Mesendoderm (in vitro differentiated cells): Measurements from ENCODE around the gene ADI1.

ENCODE experiments used
- DNase-seq: peaks from one replicate; pipeline ENCODE4 v3.0.0; 2013
- H2AK5ac ChIP-seq: 2 replicates; pipeline ENCODE4 v1.6.1; 2013; ENCODE audit warnings: low read length, inconsistent platforms
- H2BK120ac ChIP-seq: 2 replicates; pipeline ENCODE4 v1.6.1; 2013; ENCODE audit warnings: low read depth, mild to moderate bottlenecking, low read length, moderate library complexity, mixed read lengths
- H2BK15ac ChIP-seq: replicated peaks from 2 replicates; pipeline ENCODE4 v1.6.1; 2013; ENCODE audit warnings: low read depth, mild to moderate bottlenecking, moderate library complexity
- H2BK5ac ChIP-seq: 2 replicates; pipeline ENCODE4 v1.6.1; 2013; ENCODE audit warnings: low read length, inconsistent platforms
- H3K18ac ChIP-seq: 2 replicates; pipeline ENCODE4 v1.6.1; 2013; ENCODE audit warnings: mild to moderate bottlenecking, low read length, mixed read lengths
- H3K23ac ChIP-seq: one replicate; pipeline ENCODE4 v1.6.1; 2013; ENCODE audit warnings: low read length
- H3K27ac ChIP-seq: 2 replicates; pipeline ENCODE4 v1.5.1; 2013; ENCODE audit warnings: low read depth, mild to moderate bottlenecking, inconsistent platforms, low read length, moderate library complexity
- H3K27me3 ChIP-seq: 2 replicates; pipeline ENCODE4 v1.6.1; 2013; ENCODE audit warnings: low read length, control low read depth, mild to moderate bottlenecking, inconsistent platforms; ENCODE audit not compliant: insufficient read depth, poor library complexity
- H3K36me3 ChIP-seq: 2 replicates; pipeline ENCODE4 v1.6.1; 2013; ENCODE audit warnings: low read length, inconsistent platforms; ENCODE audit not compliant: control insufficient read depth, insufficient read depth
- H3K4ac ChIP-seq: one replicate; pipeline ENCODE4 v1.6.1; 2013; ENCODE audit warnings: low read depth, mild to moderate bottlenecking, low read length, moderate library complexity
- H3K4me1 ChIP-seq: 2 replicates; pipeline ENCODE4 v1.6.1; 2013; ENCODE audit warnings: low read depth, low read length, inconsistent platforms; ENCODE audit not compliant: control insufficient read depth
- H3K4me2 ChIP-seq: 2 replicates; pipeline ENCODE4 v1.6.1; 2013; ENCODE audit warnings: low read length
- H3K4me3 ChIP-seq: 2 replicates; pipeline ENCODE4 v1.5.1; 2013; ENCODE audit warnings: mild to moderate bottlenecking, low read length
- H3K56ac ChIP-seq: one replicate; pipeline ENCODE4 v1.6.1; 2013; ENCODE audit warnings: low read length
- H3K79me1 ChIP-seq: 2 replicates; pipeline ENCODE4 v1.6.1; 2013; ENCODE audit warnings: low read length, inconsistent platforms
- H3K79me2 ChIP-seq: 2 replicates; pipeline ENCODE4 v1.6.1; 2013; ENCODE audit warnings: mild to moderate bottlenecking, low read length; ENCODE audit not compliant: control insufficient read depth, insufficient read depth
- H3K9ac ChIP-seq: 2 replicates; pipeline ENCODE4 v1.6.1; 2013; ENCODE audit warnings: low read length, inconsistent platforms
- H4K5ac ChIP-seq: one replicate; pipeline ENCODE4 v1.6.1; 2013; ENCODE audit warnings: low read length
- H4K8ac ChIP-seq: one replicate; pipeline ENCODE4 v1.6.1; 2013; ENCODE audit warnings: low read depth, mild to moderate bottlenecking, control low read depth, low read length, moderate library complexity
- WGBS: extraction: QIAGEN DNeasy Blood & Tissue Kit; methylation state at CpG from one replicate; pipeline ENCODE4 v1.1.7; 2013; ENCODE audit warnings: low lambda C conversion rate, missing lambda C conversion rate; ENCODE audit not compliant: insufficient coverage; ENCODE audit errors: extremely low coverage; 5-methylcytosine and 5-hydroxymethylcytosine counted together

ADI1 gene

DNA sequence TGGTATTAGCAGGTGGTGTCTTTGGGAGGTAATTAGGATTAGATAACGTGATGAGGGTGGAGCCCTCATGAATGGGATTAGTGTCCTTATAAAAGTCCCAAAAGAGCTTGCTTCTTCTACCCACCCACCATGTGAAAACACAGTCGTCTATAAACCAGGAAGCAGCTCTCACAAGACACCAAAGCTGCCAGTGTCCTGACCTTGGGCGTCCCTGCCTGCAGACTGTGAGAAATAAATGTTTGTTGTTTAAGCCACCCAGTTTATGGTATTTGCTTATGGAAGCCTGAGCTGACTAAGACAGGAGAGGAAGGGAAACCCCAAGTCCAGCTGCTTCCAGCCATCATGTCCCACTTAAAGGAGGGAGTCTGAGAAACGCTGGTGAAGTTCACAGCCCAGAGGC, 13.6 kb downstream of the ADI1 start:
- Histone ChIP-seq H3K9ac (no peak overlapping the region), H3K4me3 (no peak overlapping the region), H3K27me3 (no peaks in the 10 kb centered on the region), H3K79me2 (no peaks in the 10 kb centered on the region), H2BK5ac (no peak overlapping the region), H3K23ac (no peak overlapping the region), H3K27ac (no peak overlapping the region), H4K8ac (no peak overlapping the region), H3K18ac (no peak overlapping the region), H2BK120ac (no peak overlapping the region), H3K36me3 (no peaks in the 10 kb centered on the region), H4K5ac (no peak overlapping the region), H3K4me1 (no peaks in the 10 kb centered on the region), H2AK5ac (no peak overlapping the region), H3K79me1 (no peaks in the 10 kb centered on the region), H3K4me2 (no peak overlapping the region), H3K56ac (no peak overlapping the region), H3K4ac (no peak overlapping the region), H2BK15ac (no peak overlapping the region)
- no CpG with 5 or more reads among the region's 4 CpGs for WGBS
- no peak for DNase-seq

DNA sequence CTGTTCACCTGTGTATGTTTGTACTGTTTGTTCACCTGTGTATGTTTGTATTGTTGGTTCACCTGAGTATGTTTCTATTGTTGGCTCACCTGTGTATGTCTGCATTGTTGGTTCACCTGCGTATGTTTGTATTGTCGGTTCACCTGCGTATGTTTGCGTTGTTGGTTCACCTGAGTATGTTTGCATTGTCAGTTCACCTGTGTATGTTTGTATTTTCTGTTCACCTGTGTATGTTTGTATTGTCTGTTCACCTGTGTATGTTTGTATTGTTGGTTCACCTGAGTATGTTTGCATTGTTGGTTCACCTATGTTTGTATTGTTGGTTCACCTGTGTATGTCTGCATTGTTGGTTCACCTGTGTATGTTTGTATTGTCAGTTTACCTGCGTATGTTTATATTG, 14.6 kb downstream of the ADI1 start:
- Histone ChIP-seq H2BK120ac (no peak overlapping the region), H3K36me3 (no peaks in the 10 kb centered on the region), H3K27ac (no peak overlapping the region), H3K79me1 (no peaks in the 10 kb centered on the region), H3K56ac (no peak overlapping the region), H2BK5ac (no peak overlapping the region), H3K4me3 (no peak overlapping the region), H3K23ac (no peak overlapping the region), H3K27me3 (no peaks in the 10 kb centered on the region), H3K79me2 (no peaks in the 10 kb centered on the region), H4K5ac (no peak overlapping the region), H2AK5ac (no peak overlapping the region), H3K4ac (no peak overlapping the region), H2BK15ac (no peak overlapping the region), H3K18ac (no peak overlapping the region), H4K8ac (no peak overlapping the region), H3K9ac (no peak overlapping the region), H3K4me1 (no peaks in the 10 kb centered on the region), H3K4me2 (no peak overlapping the region)
- no peak for DNase-seq
- no CpG with 5 or more reads among the region's 5 CpGs for WGBS

DNA sequence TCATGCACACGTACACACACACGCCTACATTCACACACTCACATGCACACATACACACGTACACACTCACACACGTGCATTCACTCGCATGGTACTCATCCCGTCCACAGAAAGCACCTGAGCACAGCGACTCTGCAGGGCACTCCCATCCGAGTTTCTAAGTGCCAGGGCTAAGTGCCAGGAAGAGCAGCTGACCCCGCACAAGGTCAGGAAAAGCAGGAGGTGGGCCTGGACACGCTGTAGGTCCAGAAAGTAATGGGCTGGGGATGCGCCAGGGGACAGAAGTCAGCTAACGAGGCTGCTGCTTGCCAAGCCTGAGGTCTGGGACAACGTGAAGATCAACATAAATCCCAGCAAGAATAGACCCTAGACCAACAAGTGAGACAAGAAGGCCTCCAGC, 15.8 kb downstream of the ADI1 start:
- no peak overlapping the region for H3K27ac ChIP-seq
- H2BK15ac ChIP-seq = no peak overlapping the region
- H2BK5ac ChIP-seq = no peak overlapping the region
- no peak overlapping the region for H3K9ac ChIP-seq
- no CpG with 5 or more reads among the region's 13 CpGs for WGBS
- no peaks in the 10 kb centered on the region for H3K27me3 ChIP-seq
- H3K18ac ChIP-seq = no peak overlapping the region
- H2BK120ac ChIP-seq = no peak overlapping the region
- no peaks in the 10 kb centered on the region for H3K36me3 ChIP-seq
- H3K4me2 ChIP-seq = no peak overlapping the region
- no peak overlapping the region for H4K5ac ChIP-seq
- no peak overlapping the region for H3K56ac ChIP-seq
- DNase-seq = no peak
- no peaks in the 10 kb centered on the region for H3K79me1 ChIP-seq
- H3K79me2 ChIP-seq = no peaks in the 10 kb centered on the region
- no peak overlapping the region for H3K4me3 ChIP-seq
- no peak overlapping the region for H3K4ac ChIP-seq
- H2AK5ac ChIP-seq = no peak overlapping the region
- no peaks in the 10 kb centered on the region for H3K4me1 ChIP-seq
- H3K23ac ChIP-seq = no peak overlapping the region
- no peak overlapping the region for H4K8ac ChIP-seq

DNA sequence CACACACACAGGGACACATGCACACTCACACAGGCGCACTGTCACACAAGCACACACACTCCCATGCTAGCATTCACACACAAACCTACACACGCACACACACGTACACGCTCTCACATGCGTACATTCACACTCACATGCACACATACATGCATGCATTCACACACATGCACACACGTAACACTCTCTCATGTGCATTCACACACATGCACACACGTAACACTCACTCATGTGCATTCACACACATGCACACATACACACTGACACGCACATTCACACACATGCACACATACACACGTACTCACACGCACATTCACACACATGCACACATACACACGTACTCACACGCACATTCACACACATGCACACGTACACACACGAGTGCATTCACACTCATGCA, 16.3 kb downstream of the ADI1 start:
- Histone ChIP-seq H4K8ac (no peak overlapping the region), H3K36me3 (no peaks in the 10 kb centered on the region), H2BK15ac (no peak overlapping the region), H2BK5ac (no peak overlapping the region), H3K18ac (no peak overlapping the region), H3K4me1 (no peaks in the 10 kb centered on the region), H3K79me2 (no peaks in the 10 kb centered on the region), H2BK120ac (no peak overlapping the region), H3K4me3 (no peak overlapping the region), H3K4me2 (no peak overlapping the region), H2AK5ac (no peak overlapping the region), H3K56ac (no peak overlapping the region), H3K4ac (no peak overlapping the region), H3K27ac (no peak overlapping the region), H3K9ac (no peak overlapping the region), H4K5ac (no peak overlapping the region), H3K23ac (no peak overlapping the region), H3K79me1 (no peaks in the 10 kb centered on the region), H3K27me3 (no peaks in the 10 kb centered on the region)
- no peak for DNase-seq
- WGBS = 100% methylated on average over 4 of the region's 14 CpGs

DNA sequence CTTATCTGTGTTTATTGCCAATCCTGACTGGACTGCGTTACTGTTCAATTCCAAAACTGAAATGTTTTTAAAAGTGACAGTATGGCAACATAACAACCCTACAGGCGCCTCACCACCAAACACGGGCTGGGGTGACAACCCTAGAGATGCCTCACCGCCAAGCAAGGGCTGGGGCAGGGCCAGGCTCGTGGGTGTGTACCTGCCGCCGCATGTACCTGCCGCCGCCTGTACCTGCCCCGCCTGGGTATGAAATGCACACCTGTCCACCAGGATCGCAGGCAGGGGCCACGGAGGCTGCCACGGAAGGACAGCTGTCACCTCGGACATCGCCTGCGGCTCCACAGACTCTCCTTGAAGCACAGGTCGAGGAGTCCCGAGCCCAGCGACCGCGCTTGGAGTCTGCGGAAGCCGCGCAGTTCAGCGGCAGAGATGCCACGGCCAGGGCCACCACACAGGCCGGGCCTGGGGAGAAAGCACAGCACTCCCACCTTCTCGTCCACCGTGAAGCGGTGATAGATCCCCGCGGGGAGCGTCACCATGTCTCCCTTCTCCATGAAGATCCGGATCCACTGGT, 18.9 kb downstream of the ADI1 start:
- no peak overlapping the region for H3K23ac ChIP-seq
- H2BK5ac ChIP-seq = no peak overlapping the region
- H3K18ac ChIP-seq = no peak overlapping the region
- no peak overlapping the region for H3K27ac ChIP-seq
- no peak overlapping the region for H3K9ac ChIP-seq
- no peaks in the 10 kb centered on the region for H3K79me1 ChIP-seq
- no peak overlapping the region for H2AK5ac ChIP-seq
- no peaks in the 10 kb centered on the region for H3K36me3 ChIP-seq
- H3K4ac ChIP-seq = no peak overlapping the region
- no peak overlapping the region for H3K4me3 ChIP-seq
- H3K27me3 ChIP-seq = no peaks in the 10 kb centered on the region
- no peak for DNase-seq
- no peak overlapping the region for H3K4me2 ChIP-seq
- H4K5ac ChIP-seq = no peak overlapping the region
- H2BK120ac ChIP-seq = no peak overlapping the region
- no peaks in the 10 kb centered on the region for H3K4me1 ChIP-seq
- no peak overlapping the region for H4K8ac ChIP-seq
- no peak overlapping the region for H2BK15ac ChIP-seq
- no peak overlapping the region for H3K56ac ChIP-seq
- no peaks in the 10 kb centered on the region for H3K79me2 ChIP-seq
- no CpG with 5 or more reads among the region's 34 CpGs for WGBS

DNA sequence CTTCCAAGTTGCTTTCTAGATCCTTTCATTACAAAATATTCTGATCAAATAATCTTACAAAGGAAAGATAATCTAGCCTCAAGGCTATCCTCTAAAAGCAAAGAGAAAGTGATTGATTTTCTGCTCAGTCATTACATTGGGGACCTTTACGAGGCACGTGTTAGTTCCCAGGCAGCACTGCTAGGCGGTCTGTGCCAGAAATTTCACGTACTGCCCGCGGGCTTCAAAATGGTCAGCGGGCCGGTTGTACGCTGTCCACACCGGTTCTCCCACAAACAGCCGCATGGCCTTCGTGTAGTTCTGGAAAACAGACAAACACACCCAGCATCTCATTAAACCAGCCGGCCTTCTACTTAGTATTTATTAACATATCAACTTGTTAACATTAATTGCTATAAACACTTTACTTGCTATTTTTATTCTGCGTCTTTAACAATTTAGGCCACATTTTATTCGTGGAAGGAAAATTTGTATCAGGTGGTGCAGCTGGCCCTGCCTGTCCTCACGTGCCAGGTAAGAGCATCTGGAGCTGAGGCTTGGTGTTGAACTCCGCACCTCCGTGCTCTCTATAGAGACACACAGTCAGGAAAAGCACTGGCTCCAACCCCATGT, 20.4 kb downstream of the ADI1 start:
- H3K56ac ChIP-seq = no peak overlapping the region
- no peaks in the 10 kb centered on the region for H3K79me2 ChIP-seq
- H2BK15ac ChIP-seq = no peak overlapping the region
- H3K36me3 ChIP-seq = no peaks in the 10 kb centered on the region
- H3K27me3 ChIP-seq = no peaks in the 10 kb centered on the region
- no peaks in the 10 kb centered on the region for H3K79me1 ChIP-seq
- no peak overlapping the region for H4K8ac ChIP-seq
- no peak overlapping the region for H3K4me3 ChIP-seq
- H3K4me2 ChIP-seq = no peak overlapping the region
- no peak overlapping the region for H3K27ac ChIP-seq
- no peak overlapping the region for H2AK5ac ChIP-seq
- WGBS = no CpG with 5 or more reads among the region's 18 CpGs
- no peak overlapping the region for H4K5ac ChIP-seq
- H2BK120ac ChIP-seq = no peak overlapping the region
- DNase-seq = no peak
- no peak overlapping the region for H2BK5ac ChIP-seq
- H3K18ac ChIP-seq = no peak overlapping the region
- no peak overlapping the region for H3K23ac ChIP-seq
- no peak overlapping the region for H3K4ac ChIP-seq
- H3K4me1 ChIP-seq = no peaks in the 10 kb centered on the region
- H3K9ac ChIP-seq = no peak overlapping the region
